NCI-H748 (cell line): ENCODE data around the gene OR2AE1.
"Not testable (repeated sequence)": the region's sequence is repeated elsewhere in the genome, so short reads cannot be mapped to it uniquely, and the experiment has no call there.

Source experiments
- DNase-seq: peaks from one replicate; lab custom pipeline; 2025; ENCODE audit not compliant: unreplicated experiment; lab: John Stamatoyannopoulos, UW

Gene OR2AE1, protein sequence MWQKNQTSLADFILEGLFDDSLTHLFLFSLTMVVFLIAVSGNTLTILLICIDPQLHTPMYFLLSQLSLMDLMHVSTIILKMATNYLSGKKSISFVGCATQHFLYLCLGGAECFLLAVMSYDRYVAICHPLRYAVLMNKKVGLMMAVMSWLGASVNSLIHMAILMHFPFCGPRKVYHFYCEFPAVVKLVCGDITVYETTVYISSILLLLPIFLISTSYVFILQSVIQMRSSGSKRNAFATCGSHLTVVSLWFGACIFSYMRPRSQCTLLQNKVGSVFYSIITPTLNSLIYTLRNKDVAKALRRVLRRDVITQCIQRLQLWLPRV

DNA sequence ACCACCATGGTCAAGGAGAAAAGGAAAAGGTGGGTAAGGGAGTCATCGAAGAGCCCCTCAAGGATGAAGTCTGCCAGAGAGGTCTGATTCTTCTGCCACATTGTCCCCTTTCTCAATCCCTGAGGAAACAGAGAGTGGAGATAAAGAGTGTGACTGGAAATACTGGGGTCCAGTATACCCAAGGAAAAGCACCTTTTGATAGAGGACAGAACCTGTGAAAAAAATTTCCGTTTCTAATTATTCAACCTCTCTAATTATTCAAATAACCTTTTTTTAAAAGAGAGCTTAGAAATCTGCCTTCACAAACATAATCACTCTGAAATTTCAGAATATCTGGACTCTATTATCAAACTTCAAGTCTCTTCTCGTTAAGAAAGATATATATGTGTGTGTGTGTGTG, at the start of gene OR2AE1:
Gene OR2AE1, minus strand, starts transcription at position 101 of the 400 bp plus-strand sequence. Its CDS starts 0 bp downstream, at position 101.
- DNase-seq, result no peak

DNA sequence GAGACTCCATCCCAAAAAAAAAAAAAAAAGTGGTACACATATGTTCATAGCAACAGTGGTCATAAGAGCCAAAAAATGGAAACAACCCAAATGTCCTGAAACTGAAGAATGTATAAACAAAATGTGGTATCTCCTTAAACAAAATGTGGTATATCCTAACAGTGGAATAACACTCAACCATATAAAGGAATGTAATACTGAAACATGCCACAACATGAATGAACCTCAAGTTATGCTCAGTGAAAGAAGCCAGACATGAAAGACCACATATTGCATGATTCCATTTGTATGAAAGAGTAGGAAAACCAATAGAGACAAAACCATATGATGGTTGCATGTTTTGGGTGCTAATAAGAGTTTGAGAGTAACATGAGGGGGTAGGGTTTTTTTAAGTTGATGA, 49.5 kb upstream of the OR2AE1 start:
- DNase-seq, result no peak

DNA sequence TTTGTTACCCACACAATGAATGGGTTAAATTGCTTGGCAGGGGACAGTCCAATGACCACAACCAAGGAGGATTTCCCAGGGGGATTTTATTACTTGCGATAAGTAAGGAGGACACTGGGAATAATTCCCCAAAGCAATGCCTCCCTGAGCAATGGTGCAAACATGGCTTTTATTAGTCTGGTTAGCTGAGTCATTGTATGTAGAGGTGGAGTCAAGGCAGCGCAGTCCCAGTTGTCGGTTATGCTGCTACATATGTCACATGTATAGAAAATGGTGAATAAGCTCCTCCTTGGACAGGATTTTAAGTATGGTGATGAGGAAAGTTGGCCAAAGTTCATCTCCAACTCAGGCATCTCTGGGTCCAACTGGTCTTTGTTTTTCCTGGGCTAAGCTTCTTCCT, 46.4 kb upstream of the OR2AE1 start:
- no peak for DNase-seq

DNA sequence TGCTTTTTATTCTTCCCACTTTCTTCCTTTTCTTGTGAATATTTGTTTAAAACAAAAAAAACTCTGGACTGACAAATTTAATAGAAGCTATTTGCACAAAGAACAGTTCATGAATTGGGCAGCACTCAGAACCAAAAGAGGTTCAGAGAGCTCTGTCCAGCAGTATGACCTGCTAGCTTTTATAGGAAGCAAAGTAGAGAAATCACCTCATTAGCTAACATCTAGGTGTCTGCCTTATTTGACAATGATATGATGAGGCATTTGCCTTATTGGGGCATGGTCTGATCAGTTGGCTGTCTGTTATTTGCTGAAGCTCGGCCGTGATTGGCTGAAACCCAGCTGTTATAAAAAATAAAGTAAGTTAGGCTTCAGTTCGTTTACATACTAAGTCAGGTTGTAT, 43.3 kb upstream of the OR2AE1 start:
- peak; percentile 9 for DNase-seq

DNA sequence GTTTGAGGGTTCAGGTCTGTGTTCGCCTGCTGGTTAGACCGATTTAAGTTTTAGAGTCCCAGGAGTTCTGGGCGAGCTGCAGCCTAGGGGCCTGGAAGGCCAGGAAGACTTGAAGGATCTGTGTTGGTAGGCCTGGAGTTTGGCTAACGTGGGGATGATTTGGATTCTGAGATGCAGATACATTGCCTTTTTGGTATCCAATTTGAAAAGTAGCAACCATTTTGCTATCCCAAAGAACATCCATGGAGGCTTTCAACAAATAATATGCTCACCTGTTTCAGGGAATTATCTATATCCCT, 42.9 kb upstream of the OR2AE1 start:
- no peak for DNase-seq

DNA sequence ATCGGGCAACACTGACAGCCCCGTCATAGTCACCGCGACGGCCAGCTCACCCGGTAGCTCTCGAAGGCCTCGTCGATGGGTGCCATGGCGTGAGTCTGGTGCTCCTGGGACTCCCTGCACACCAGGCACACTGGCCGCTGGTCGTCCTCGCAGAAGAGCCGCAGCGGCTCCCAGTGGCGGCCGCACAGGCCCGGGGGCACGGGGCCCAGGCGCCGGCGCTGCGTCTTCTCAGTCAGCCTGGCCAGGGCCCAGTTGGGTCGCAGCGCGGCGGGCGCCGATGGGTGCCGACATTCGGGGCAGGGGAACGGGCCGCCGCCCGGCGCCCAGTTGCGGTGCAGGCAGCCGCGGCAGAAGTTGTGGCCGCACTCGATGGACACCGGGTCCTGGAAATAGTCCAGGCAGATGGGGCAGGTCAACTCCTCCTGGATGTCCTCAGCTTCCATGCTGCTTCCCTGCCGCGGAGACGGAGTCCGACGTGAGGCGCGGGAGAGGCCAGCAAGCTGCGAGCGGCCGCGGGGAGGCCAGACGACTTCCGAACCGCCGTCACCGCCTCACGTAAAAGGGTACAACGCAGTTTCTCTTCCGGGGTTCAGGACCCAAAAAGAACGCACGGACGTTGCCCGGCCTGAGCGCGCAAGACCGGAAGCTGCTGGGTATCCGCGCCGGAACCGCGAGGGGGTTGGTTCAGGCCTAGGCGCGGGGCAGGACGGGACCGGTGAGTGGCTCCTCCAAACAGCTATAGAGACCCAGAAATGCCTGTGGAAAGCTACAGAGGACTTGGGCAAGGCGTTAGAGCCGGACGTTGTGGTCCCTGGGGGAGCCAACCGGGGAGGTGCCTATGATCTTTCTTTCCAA, 42.4 kb upstream of the OR2AE1 start, which contains the start of gene TRIM4:
Gene TRIM4, minus strand, starts transcription at position 572 of the 855 bp plus-strand sequence. Its CDS starts 129 bp downstream, at position 443.
- DNase-seq, result peak; percentile 86

DNA sequence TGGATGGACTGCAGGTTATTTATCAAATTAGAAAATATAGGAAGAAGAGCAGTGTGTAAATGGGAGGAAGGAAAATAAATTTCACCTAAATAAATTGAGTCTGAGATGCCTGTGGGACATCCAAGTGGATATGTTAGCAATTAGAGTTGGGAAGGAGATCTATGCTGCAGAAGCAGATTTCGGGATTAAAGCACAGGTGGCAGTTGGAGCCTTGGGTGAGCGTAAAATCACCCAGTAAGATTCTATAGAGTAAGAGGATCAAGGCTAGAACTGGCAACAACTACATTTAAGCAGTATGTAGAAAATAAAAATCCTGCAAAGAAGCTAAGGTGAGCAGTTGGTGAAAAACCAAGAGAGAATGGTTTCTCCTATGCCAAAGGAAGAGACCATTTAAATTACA, 34.1 kb upstream of the OR2AE1 start:
- no peak for DNase-seq

DNA sequence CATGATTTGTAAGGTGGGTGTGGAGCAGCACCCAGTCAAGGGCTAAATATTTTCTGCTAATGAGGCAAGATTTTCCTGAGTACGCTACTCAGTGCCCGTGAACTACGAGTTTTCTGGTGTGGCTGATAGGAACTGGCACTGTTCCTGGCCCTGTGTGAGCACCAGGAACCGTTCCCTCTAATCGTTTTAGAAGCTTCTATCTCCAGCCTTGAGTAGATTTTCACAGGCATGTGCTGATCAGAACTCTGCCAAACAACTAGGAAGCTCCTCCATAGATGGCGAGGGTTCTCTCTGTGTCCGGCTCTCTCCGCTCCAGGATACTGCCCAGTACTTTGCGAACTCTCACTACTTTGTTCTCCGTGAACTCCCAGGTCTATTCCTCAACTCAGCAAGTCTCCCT, 24.7 kb upstream of the OR2AE1 start:
- DNase-seq, result no peak

DNA sequence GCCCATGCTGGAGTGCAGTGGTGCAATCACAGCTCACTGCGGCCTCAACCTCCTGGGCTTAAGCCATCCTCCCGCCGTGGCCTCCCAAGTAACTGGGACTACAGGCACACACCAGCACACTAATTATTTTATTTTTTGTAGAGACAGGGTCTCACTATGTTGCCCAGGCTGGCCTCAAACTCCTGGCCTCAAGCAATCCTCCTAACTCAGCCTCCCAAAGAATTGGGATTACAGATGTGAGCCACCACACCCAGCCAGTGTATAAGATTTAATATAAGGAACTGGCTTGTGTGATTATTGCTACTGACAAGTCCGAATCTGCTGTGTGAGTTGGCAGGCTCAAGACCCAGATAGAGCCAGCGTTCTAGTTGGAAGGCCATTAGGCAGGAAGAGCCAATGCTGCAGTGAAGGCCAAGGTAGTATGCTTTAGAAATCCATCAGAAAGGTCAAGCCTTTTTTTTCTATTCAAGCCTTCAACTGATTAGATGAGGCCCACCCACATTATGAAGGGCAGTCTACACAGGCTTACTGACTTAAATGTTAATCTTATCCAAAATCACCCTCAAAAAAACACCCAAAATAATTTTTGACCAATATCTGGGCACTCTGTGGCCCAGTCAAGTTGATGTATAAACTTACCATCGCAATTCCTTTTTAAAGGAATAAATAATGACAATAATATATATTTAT, 23.1 kb upstream of the OR2AE1 start:
- DNase-seq, result no peak

DNA sequence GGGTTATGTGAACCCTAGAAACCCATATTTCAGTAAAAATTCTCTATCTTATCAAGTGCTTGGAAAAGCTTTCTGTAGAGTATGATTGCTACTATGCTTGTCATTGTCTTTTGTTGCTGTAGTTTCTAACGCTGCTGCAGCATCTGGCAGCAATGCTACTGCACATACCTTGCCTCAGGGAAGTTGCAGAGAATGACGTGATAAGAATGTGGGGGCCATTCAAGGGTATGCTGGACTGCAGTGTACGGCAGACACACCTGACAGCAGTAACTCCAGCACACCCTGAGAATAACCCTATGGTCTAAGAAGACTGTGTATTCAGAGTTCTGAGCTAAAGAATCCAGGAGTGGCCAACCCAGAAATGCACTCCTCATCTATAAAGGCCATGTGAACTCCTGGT, 22.0 kb upstream of the OR2AE1 start:
- no peak for DNase-seq

DNA sequence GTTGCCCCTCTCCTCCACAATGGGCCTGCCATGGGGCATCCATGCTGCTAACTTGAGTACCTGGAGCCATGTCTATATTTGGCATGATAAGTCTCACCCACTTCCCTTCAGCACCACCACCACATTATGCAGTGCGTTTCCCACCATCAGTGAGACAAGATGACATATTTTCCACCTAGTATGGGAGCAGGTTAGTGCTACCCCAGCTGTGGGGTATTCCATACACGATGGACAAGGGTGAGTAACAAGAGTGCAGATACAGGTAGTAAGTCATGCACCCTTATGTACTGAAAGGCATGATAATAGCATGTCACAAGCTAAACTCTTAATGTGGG, 21.2 kb upstream of the OR2AE1 start:
- no peak for DNase-seq

DNA sequence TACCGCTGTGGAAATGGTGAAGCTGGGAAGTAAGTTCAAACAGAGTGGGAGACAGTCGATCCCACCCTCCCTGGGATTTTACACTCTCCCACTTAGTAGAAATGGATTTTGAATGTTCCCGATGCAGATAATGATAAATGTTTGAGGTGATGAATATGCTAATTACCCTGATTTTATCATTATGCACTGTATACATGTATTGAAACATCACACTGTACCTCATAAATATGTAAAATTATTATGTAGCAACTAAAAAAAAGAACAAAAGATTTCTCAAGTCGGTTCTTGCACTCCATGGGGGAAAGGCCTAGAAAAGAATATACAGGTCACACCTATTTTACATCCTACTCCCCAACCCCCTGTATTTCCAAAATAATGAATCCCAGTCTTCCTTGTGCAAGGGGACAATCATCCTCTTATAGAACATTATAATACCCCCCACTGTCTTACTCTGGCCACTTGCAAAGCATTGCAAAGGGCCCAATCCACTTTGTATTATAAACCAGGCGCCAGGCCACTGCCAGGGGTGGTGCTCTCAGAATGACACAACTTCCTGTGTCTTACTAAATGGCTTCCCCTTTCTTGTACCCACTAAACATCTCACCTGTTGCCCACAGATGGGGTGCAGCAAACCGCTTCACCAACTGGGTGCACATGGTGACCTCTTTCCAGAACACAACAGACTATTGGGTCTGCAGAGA, 20.6 kb upstream of the OR2AE1 start:
- DNase-seq, result no peak

DNA sequence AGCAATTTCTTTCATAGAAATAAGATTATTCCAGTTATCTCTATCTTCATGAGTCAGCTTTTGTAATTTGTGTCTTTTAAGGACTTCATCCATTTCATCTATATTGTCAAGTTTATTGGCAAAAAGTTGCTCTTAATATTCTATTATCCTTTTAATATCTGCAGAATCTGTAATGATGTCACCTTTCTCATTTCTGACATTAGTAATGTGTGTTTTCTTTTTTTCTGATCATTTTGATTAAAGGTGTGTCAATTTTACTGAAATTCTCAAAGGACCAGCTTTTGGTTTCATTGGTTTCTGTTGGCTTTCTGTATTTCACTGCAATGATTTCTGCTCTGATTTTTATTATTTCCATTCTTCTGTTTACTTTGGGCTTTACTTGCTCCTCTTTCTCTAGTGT, 17.9 kb upstream of the OR2AE1 start:
- DNase-seq, result no peak

DNA sequence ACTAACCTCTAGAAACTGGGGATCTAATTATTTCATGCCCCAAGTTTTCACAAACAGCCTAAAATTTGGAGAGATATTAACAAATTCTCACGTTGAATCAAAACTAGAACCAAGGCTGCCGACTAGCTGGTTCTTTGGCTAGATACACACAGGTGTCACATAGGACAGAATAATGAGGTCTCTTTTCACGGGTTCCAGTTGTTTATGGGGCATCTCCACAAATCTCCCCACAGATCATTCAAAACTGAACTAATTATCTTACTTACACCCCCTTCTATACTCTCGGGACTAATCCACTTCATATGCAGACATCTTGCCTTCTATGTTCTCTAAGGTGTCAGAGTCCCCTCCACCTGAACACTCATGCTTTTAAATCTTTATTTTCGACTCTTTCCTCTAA, 16.4 kb upstream of the OR2AE1 start:
- DNase-seq, result no peak

DNA sequence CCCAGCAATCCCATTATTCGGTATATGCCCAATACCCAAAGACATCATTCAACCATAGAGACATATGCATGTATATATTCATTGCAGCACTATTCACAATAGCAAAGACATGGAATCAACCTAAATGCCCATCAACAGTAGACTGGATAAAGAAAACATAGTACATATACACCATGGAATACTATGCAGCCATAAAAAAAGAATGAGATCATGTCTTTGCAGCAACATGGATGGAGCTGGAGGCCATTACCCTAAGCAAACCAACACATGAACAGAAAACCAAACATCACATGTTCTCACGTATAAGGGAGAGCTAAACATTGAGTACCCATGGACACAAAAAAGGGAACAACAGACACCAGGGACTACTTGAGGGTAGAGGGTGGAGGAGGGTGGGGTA, 13.5 kb upstream of the OR2AE1 start:
- not testable (repeated sequence) for DNase-seq

DNA sequence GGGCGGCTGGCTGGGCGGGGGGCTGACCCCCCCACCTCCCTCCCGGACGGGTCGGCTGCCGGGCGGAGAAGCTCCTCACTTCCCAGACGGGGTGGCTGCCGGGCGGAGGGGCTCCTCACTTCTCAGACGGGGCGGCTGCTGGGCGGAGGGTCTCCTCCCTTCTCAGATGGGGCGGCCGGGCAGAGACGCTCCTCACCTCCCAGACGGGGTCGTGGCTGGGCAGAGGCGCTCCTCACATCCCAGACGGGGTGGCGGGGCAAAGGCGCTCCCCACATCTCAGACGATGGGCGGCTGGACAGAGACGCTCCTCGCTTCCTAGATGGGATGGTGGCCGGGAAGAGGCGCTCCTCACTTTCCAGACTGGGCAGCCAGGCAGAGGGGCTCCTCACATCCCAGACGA, 11.5 kb upstream of the OR2AE1 start:
- DNase-seq, result not testable (repeated sequence)

DNA sequence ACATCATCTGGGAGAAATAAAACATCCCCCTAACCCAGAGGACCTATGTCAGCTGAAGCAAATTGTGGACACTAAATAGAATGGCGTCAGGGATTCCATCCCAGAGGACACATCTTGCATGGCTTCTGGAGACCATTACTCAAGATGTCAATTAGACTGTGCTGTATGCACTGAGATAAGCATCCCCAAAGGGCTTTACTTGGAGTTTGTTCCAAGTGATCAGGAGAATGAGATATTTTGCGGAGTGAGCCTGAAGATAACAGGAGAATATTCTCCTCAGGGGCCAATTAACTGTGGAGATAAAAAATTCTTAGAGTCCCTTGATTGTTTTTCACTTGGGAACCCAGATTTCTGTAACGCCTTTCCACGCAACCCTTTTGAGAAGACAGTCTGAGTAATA, 4.5 kb upstream of the OR2AE1 start:
- no peak for DNase-seq

DNA sequence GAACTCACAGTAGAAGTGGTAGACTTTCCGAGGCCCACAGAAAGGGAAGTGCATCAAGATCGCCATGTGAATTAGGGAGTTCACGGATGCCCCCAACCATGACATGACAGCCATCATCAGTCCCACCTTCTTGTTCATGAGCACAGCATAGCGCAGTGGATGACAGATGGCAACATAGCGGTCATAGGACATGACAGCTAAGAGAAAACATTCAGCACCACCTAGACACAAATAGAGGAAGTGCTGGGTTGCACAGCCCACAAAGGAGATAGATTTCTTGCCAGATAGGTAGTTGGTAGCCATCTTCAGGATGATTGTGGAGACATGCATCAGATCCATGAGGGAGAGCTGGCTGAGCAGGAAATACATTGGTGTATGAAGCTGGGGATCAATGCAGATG, 342 bp downstream of the OR2AE1 start:
- no peak for DNase-seq

DNA sequence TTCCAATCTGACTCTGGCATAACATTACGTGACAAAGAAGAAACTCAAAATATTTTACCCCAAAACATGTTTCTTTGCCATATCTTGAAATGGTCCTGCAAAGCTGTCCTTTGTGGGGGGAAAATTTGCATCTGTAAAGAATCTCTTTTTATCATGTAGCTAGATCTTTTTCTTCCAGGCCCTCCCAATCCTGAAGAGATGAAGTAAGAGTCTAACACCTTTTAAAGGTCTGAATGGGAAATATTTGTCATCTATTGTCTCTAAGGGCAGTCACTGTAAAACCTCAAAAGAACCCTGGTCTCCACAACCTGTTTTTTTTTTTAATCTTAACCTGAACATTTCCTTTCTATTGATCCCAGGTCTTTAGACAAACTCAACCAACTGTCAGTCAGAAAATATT, 8.6 kb downstream of the OR2AE1 start:
- DNase-seq, result no peak

DNA sequence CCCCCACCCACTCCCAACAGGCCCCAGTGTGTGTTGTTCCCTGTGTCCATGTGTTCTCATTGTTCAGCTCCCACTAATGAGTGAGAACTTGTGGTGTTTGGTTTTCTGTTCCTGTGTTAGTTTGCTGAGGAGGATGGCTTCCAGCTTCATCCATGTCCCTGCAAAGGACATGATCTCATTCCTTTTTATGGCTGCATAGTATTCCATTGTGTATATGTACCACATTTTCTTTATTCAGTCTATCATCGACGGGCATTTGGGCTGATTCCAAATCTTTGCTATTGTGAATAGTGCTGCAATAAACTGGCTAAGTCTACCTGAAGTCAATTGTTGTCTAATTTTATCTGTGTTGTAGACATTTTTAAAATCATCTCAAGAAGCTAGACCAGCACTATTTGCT, 9.4 kb downstream of the OR2AE1 start:
- DNase-seq, result not testable (repeated sequence)

DNA sequence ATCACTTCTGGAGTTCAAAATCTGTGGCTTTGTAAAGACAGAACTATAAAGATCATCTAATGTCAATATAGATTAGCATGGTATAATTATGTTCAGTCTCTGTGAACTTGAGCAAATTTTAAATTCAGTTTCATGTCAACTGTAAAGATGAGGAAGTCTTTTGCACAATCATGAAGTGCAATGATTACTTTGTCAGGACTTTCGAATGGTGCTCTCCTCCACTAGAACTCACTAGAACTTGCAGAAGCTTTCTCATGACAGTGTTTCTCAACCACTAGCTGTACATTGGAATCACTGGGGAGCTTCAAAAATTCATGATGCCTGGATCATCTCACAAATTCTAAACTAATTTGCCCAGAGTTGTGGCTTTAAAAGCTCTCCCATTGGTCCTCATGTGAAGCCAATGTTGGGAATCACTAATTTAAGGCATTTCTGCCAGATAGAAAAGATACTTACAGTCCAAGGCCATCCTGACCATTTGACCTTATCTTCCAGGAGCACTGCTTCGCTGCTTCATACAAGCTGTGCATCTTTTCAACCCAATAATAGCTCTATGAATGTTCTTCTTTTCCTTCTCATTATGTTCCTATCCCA, 12.9 kb downstream of the OR2AE1 start:
- no peak for DNase-seq
